Chondrocyte (in vitro differentiated cells): ENCODE measurements around the gene ADGRL3. TPM values are rescaled to one million over a fixed set of nuclear protein-coding genes. Genes with fewer than 3 reads are reported as not detected.
A peak's percentile ranks its signal among the peaks of the same experiment; 100 is the strongest.

Source experiments
- DNase-seq: peaks from one replicate; pipeline ENCODE4 v3.0.0; 2021; ENCODE audit warnings: mixed read lengths, low spot score
- H3K27ac Mint-ChIP-seq: one replicate; pipeline ENCODE4 v1.8.0; 2021; ENCODE audit warnings: mild to moderate bottlenecking, moderate library complexity, mixed read lengths; ENCODE audit not compliant: unreplicated experiment
- H3K27me3 Mint-ChIP-seq: 2 replicates; pipeline ENCODE4 v1.8.0; 2021; ENCODE audit warnings: low read depth, mixed read lengths
- H3K36me3 Mint-ChIP-seq: 2 replicates; pipeline ENCODE4 v1.8.0; 2021; ENCODE audit warnings: low read depth, mixed read lengths
- H3K4me1 Mint-ChIP-seq: 2 replicates; pipeline ENCODE4 v1.8.0; 2021; ENCODE audit warnings: low read depth, mild to moderate bottlenecking, mixed read lengths
- H3K4me3 Mint-ChIP-seq: one replicate; pipeline ENCODE4 v1.8.0; 2021; ENCODE audit warnings: mild to moderate bottlenecking, moderate library complexity, mixed read lengths; ENCODE audit not compliant: unreplicated experiment
- H3K9me3 Mint-ChIP-seq: 2 replicates; pipeline ENCODE4 v1.8.0; 2021; ENCODE audit warnings: low read depth, mixed read lengths
- CTCF ChIP-seq: fragments of 200-600 bp; sonication (generic); IDR thresholded peaks from 2 replicates; pipeline ENCODE4 v1.5.0; 2021; ENCODE audit warnings: antibody characterized with exemption, mild to moderate bottlenecking, moderate library complexity
- total RNA-seq: library from RNA; stranded (reverse); gene quantifications from 3 replicates; pipeline ENCODE4 v1.2.1, GENCODE V29; 2021

Gene ADGRL3
- total RNA-seq, 1 donor from 2014 or later = 11.6 TPM

- DNase-seq = no peak
- Mint-ChIP-seq H3K4me1 (peaks cover 3% of the 10 kb centered on the region), H3K9me3 (peaks cover 7% of the 10 kb centered on the region), H3K27ac (no peak overlapping the region), H3K36me3 (peaks cover 2% of the 10 kb centered on the region), H3K27me3 (no peaks in the 10 kb centered on the region), H3K4me3 (no peak overlapping the region)
- TF ChIP-seq CTCF = no peak
These were observed 345.9 kb downstream of the ADGRL3 start for GRCh38 chr4:61545902-61546480.

- TF ChIP-seq CTCF = no peak
- DNase-seq = no peak
- H3K9me3 Mint-ChIP-seq = peaks cover 7% of the 10 kb centered on the region
- H3K36me3 Mint-ChIP-seq = peaks cover 2% of the 10 kb centered on the region
- no peak overlapping the region for H3K4me3 Mint-ChIP-seq
- H3K4me1 Mint-ChIP-seq = peaks cover 3% of the 10 kb centered on the region
- H3K27me3 Mint-ChIP-seq = no peaks in the 10 kb centered on the region
- peak overlapping the region; percentile 47 for H3K27ac Mint-ChIP-seq
These were observed 349.2 kb downstream of the ADGRL3 start for GRCh38 chr4:61549336-61549735.

- no peak overlapping the region for H3K27ac Mint-ChIP-seq
- no peaks in the 10 kb centered on the region for H3K36me3 Mint-ChIP-seq
- peaks cover 2% of the 10 kb centered on the region for H3K9me3 Mint-ChIP-seq
- no peaks in the 10 kb centered on the region for H3K27me3 Mint-ChIP-seq
- TF ChIP-seq CTCF = no peak
- no peak overlapping the region for H3K4me3 Mint-ChIP-seq
- H3K4me1 Mint-ChIP-seq = peaks cover 9% of the 10 kb centered on the region
- DNase-seq = no peak
These were observed 353.5 kb downstream of the ADGRL3 start for GRCh38 chr4:61553557-61554125.

GRCh38 chr4:61555789-61556188 is 355.7 kb downstream of the ADGRL3 start:
- no peak for TF ChIP-seq CTCF
- no peaks in the 10 kb centered on the region for H3K27me3 Mint-ChIP-seq
- peaks cover 6% of the 10 kb centered on the region for H3K4me1 Mint-ChIP-seq
- no peaks in the 10 kb centered on the region for H3K9me3 Mint-ChIP-seq
- no peak overlapping the region for H3K4me3 Mint-ChIP-seq
- H3K27ac Mint-ChIP-seq = no peak overlapping the region
- no peak for DNase-seq
- H3K36me3 Mint-ChIP-seq = no peaks in the 10 kb centered on the region

- no peak overlapping the region for H3K4me3 Mint-ChIP-seq
- H3K9me3 Mint-ChIP-seq = no peaks in the 10 kb centered on the region
- peak overlapping the region; percentile 38 for H3K27ac Mint-ChIP-seq
- no peaks in the 10 kb centered on the region for H3K36me3 Mint-ChIP-seq
- H3K4me1 Mint-ChIP-seq = peaks cover 6% of the 10 kb centered on the region
- DNase-seq = no peak
- no peaks in the 10 kb centered on the region for H3K27me3 Mint-ChIP-seq
- TF ChIP-seq CTCF = no peak
These were observed 356.2 kb downstream of the ADGRL3 start for GRCh38 chr4:61556277-61556676.
